HEK293 (cell line): Measurements from ENCODE around the gene MLLT1.

Experiments used
- CTCF ChIA-PET: fragments of 350-600 bp; formaldehyde crosslinking; extraction: SDS; loops from one replicate; lab custom pipeline; 2021; ENCODE audit warnings: antibody characterized with exemption; lab: Yijun Ruan, JAX
- POLR2A ChIA-PET: fragments of 300-600 bp; formaldehyde crosslinking; extraction: SDS; loops from one replicate; lab custom pipeline; 2020; ENCODE audit warnings: antibody characterized with exemption, inconsistent platforms; lab: Yijun Ruan, JAX
- H3K27ac ChIP-seq: fragments of 200-500 bp; sonication (Bioruptor generic); 2 replicates; pipeline ENCODE4 v1.5.1; 2014; ENCODE audit warnings: low read depth, low read length, control low read depth, inconsistent platforms; ENCODE audit errors: extremely low read depth
- H3K36me3 ChIP-seq, 2 experiments: fragments of 200-500 bp in 1 of 2; sonication (Bioruptor generic) in 1 of 2; 1 replicate in 1 of 2; 2 replicates in 1 of 2; pipeline ENCODE4 v1.5.1; 2014 to 2017; ENCODE audit warnings: inconsistent platforms in 2 of 2, low read length in 2 of 2; ENCODE audit not compliant: control insufficient read depth in 2 of 2, insufficient read depth in 1 of 2
- H3K4me1 ChIP-seq: fragments of 200-500 bp; sonication (Bioruptor generic); 2 replicates; pipeline ENCODE4 v1.5.1; 2014; ENCODE audit warnings: mild to moderate bottlenecking, low read length, inconsistent platforms; ENCODE audit not compliant: control insufficient read depth, insufficient read depth
- H3K4me3 ChIP-seq: 2 replicates; pipeline ENCODE4 v1.5.1; 2011; ENCODE audit warnings: low read depth, mild to moderate bottlenecking, control low read depth, low read length, moderate library complexity
- H3K9me3 ChIP-seq: fragments of 200-500 bp; sonication (Bioruptor generic); 2 replicates; pipeline ENCODE4 v1.5.1; 2014; ENCODE audit warnings: low read depth, low read length, inconsistent platforms; ENCODE audit not compliant: control insufficient read depth, insufficient read depth
- GLIS1 ChIP-seq: fragments of 450-650 bp; formaldehyde crosslinking; IDR thresholded peaks from 2 replicates; pipeline ENCODE4 v1.5.1; 2016; ENCODE audit warnings: missing biosample characterization, missing genetic modification characterization
- KLF17 ChIP-seq: fragments of 450-650 bp; formaldehyde crosslinking; IDR thresholded peaks from 2 replicates; pipeline ENCODE4 v1.5.1; 2016; ENCODE audit warnings: missing biosample characterization, missing genetic modification characterization
- KLF7 ChIP-seq: fragments of 450-650 bp; formaldehyde crosslinking; IDR thresholded peaks from 2 replicates; pipeline ENCODE4 v1.5.1; 2016; ENCODE audit warnings: missing biosample characterization, missing genetic modification characterization, borderline replicate concordance
- SETDB1 ChIP-seq: IDR thresholded peaks from one replicate; pipeline ENCODE4 v1.6.1; 2017; ENCODE audit warnings: mild to moderate bottlenecking, low read length, moderate library complexity, mixed read lengths; ENCODE audit not compliant: insufficient read length
- SP3 ChIP-seq: fragments of 450-650 bp; formaldehyde crosslinking; IDR thresholded peaks from 2 replicates; pipeline ENCODE4 v1.5.1; 2016; ENCODE audit warnings: missing biosample characterization, missing genetic modification characterization
- ZBTB1 ChIP-seq: fragments of 450-650 bp; formaldehyde crosslinking; IDR thresholded peaks from 2 replicates; pipeline ENCODE4 v1.5.1; 2016; ENCODE audit warnings: missing biosample characterization, missing genetic modification characterization
- ZBTB21 ChIP-seq: fragments of 450-650 bp; formaldehyde crosslinking; IDR thresholded peaks from 2 replicates; pipeline ENCODE4 v1.5.1; 2017; ENCODE audit warnings: missing biosample characterization, missing genetic modification characterization
- ZBTB26 ChIP-seq: fragments of 450-650 bp; formaldehyde crosslinking; optimal IDR thresholded peaks from 2 replicates; pipeline ENCODE3; 2016; ENCODE audit warnings: missing biosample characterization, mild to moderate bottlenecking, missing genetic modification characterization
- ZEB2 ChIP-seq: fragments of 450-650 bp; formaldehyde crosslinking; IDR thresholded peaks from 2 replicates; pipeline ENCODE4 v1.5.1; 2016; ENCODE audit warnings: missing biosample characterization, missing genetic modification characterization
- ZFP41 ChIP-seq: fragments of 450-650 bp; formaldehyde crosslinking; IDR thresholded peaks from 2 replicates; pipeline ENCODE4 v1.5.1; 2016; ENCODE audit warnings: missing biosample characterization, missing genetic modification characterization, borderline replicate concordance
- ZNF132 ChIP-seq: fragments of 450-650 bp; formaldehyde crosslinking; IDR thresholded peaks from 2 replicates; pipeline ENCODE4 v1.5.1; 2017; ENCODE audit warnings: missing biosample characterization, missing genetic modification characterization, borderline replicate concordance
- ZNF138 ChIP-seq: fragments of 450-650 bp; formaldehyde crosslinking; IDR thresholded peaks from 2 replicates; pipeline ENCODE4 v1.5.1; 2016; ENCODE audit warnings: missing biosample characterization, missing genetic modification characterization, borderline replicate concordance
- ZNF157 ChIP-seq: fragments of 450-650 bp; formaldehyde crosslinking; IDR thresholded peaks from 2 replicates; pipeline ENCODE4 v1.5.1; 2016; ENCODE audit warnings: missing biosample characterization, missing genetic modification characterization
- ZNF221 ChIP-seq: fragments of 450-650 bp; formaldehyde crosslinking; IDR thresholded peaks from 2 replicates; pipeline ENCODE4 v1.5.1; 2017; ENCODE audit warnings: missing biosample characterization, missing genetic modification characterization, borderline replicate concordance
- ZNF292 ChIP-seq: fragments of 450-650 bp; formaldehyde crosslinking; IDR thresholded peaks from 2 replicates; pipeline ENCODE4 v1.5.1; 2016; ENCODE audit warnings: low read depth, missing biosample characterization, missing genetic modification characterization, borderline replicate concordance
- ZNF48 ChIP-seq: fragments of 450-650 bp; formaldehyde crosslinking; IDR thresholded peaks from 2 replicates; pipeline ENCODE4 v1.5.1; 2016; ENCODE audit warnings: missing biosample characterization, missing genetic modification characterization
- ZNF544 ChIP-seq: fragments of 450-650 bp; formaldehyde crosslinking; IDR thresholded peaks from 2 replicates; pipeline ENCODE4 v1.5.0; 2017; ENCODE audit warnings: missing biosample characterization, missing genetic modification characterization
- ZNF549 ChIP-seq: fragments of 450-650 bp; IDR thresholded peaks from 2 replicates; pipeline ENCODE4 v1.5.1; 2018; ENCODE audit warnings: missing biosample characterization, missing genetic modification characterization, mild to moderate bottlenecking, inconsistent platforms, moderate library complexity
- ZNF621 ChIP-seq: fragments of 450-650 bp; formaldehyde crosslinking; IDR thresholded peaks from 2 replicates; pipeline ENCODE4 v1.5.1; 2017; ENCODE audit warnings: missing biosample characterization, missing genetic modification characterization
- ZNF623 ChIP-seq: fragments of 450-650 bp; formaldehyde crosslinking; IDR thresholded peaks from 2 replicates; pipeline ENCODE4 v1.5.1; 2016; ENCODE audit warnings: missing biosample characterization, missing genetic modification characterization
- ZNF654 ChIP-seq: fragments of 450-650 bp; formaldehyde crosslinking; IDR thresholded peaks from 2 replicates; pipeline ENCODE4 v1.5.1; 2016; ENCODE audit warnings: low read depth, missing biosample characterization, missing genetic modification characterization
- ZNF704 ChIP-seq: fragments of 450-650 bp; formaldehyde crosslinking; IDR thresholded peaks from 2 replicates; pipeline ENCODE4 v1.5.1; 2016; ENCODE audit warnings: missing biosample characterization, missing genetic modification characterization
- ZNF830 ChIP-seq: fragments of 450-650 bp; IDR thresholded peaks from 2 replicates; pipeline ENCODE4 v1.5.0; 2018; ENCODE audit warnings: missing biosample characterization, missing genetic modification characterization, low read depth, mild to moderate bottlenecking, moderate library complexity

The MLLT1 gene

GRCh38 chr19:6270076-6270745 is 9.6 kb downstream of the MLLT1 start:
- ChIA-PET CTCF (interaction anchor here (1.3 to 1.4 kb wide), 2 partner anchors 8 to 52 kb away, joined by 5 to 6 read pairs; no protein-coding TSS in a partner anchor), POLR2A (interaction anchor here (1.2 kb wide), 1 partner anchor 8 kb away, joined by 3 read pairs; no protein-coding TSS in a partner anchor)
- no peaks in the 10 kb centered on the region for H3K9me3 ChIP-seq
- H3K4me1 ChIP-seq = peaks cover 23% of the 10 kb centered on the region
- H3K27ac ChIP-seq = no peak overlapping the region
- peaks cover 16 to 40% of the 10 kb centered on the region in 2 experiments; a peak in 2 of 3 replicates for H3K36me3 ChIP-seq
- no peak overlapping the region for H3K4me3 ChIP-seq
- TF ChIP-seq ZBTB1 (tag by site-specific recombination) (no peak), ZEB2 (tag by site-specific recombination) (no peak), ZNF654 (no peak), SP3 (no peak), ZBTB26 (tag by site-specific recombination) (no peak), ZNF221 (tag by site-specific recombination) (no peak), ZNF138 (no peak), ZNF549 (tag by site-specific recombination) (no peak), KLF7 (tag by site-specific recombination) (no peak), KLF17 (tag by site-specific recombination) (no peak), GLIS1 (tag by site-specific recombination) (no peak), SETDB1 (no peak)

- CTCF ChIA-PET = no interaction called here
- no peak overlapping the region for H3K27ac ChIP-seq
These were observed 10.5 kb downstream of the MLLT1 start for GRCh38 chr19:6269101-6269886.

More at GRCh38 chr19:6269101-6269886, 10.5 kb downstream of the MLLT1 start:
- Histone ChIP-seq H3K9me3 (no peaks in the 10 kb centered on the region), H3K4me1 (peaks cover 20% of the 10 kb centered on the region), H3K36me3 (peaks cover 22 to 40% of the 10 kb centered on the region in 2 experiments; a peak in 2 of 3 replicates), H3K4me3 (no peak overlapping the region)
- POLR2A ChIA-PET = no interaction called here
- TF ChIP-seq ZNF621 (tag by site-specific recombination) (no peak), ZNF623 (tag by site-specific recombination) (no peak), ZNF48 (tag by site-specific recombination) (no peak), ZNF157 (tag by site-specific recombination) (no peak), ZNF830 (tag by site-specific recombination) (no peak), ZNF132 (tag by site-specific recombination) (no peak), ZNF544 (tag by site-specific recombination) (no peak), ZNF704 (tag by site-specific recombination) (no peak), ZNF292 (tag by site-specific recombination) (no peak), ZFP41 (tag by site-specific recombination) (no peak), ZBTB21 (tag by site-specific recombination) (no peak)
- TF ChIP-seq, all 188 proteins: peak for 0
